B cell (primary cell): ENCODE results near the gene MAT1A. TPM values are rescaled to one million over a fixed set of nuclear protein-coding genes. Genes with fewer than 3 reads are reported as not detected.

Experiments
- ATAC-seq: fragments of 200-7000 bp; cut with Tn5 transposase; one replicate; pipeline ENCODE4 v1.10.0; 2021; ENCODE audit warnings: low read depth, mild to moderate bottlenecking, moderate number of reproducible peaks, moderate library complexity
- CTCF ChIA-PET: fragments of 350-600 bp; sonication (Branson Sonifier 250); formaldehyde crosslinking; loops from one replicate; lab custom pipeline; 2021; ENCODE audit warnings: antibody characterized with exemption, inconsistent platforms; lab: Charles Lee
- POLR2A ChIA-PET: fragments of 350-600 bp; sonication (Branson Sonifier 250); formaldehyde crosslinking; loops from one replicate; lab custom pipeline; 2021; ENCODE audit warnings: antibody characterized with exemption; lab: Charles Lee
- DNase-seq: peaks from one replicate; pipeline ENCODE4 v3.0.0; 2013
- H2AFZ ChIP-seq: 2 replicates; pipeline ENCODE4 v1.6.1; 2012; ENCODE audit warnings: mild to moderate bottlenecking, low read depth, low read length; ENCODE audit not compliant: insufficient read depth, poor library complexity, severe bottlenecking
- H3K27ac ChIP-seq, 2 donors: 1 replicate in 1 of 2; 2 replicates in 1 of 2; pipeline ENCODE4 v1.5.1; 2012 to 2013; ENCODE audit warnings: low read length in 2 of 2, mild to moderate bottlenecking in 2 of 2, moderate library complexity in 1 of 2
- H3K27me3 ChIP-seq, 4 experiments: fragments of 200-600 bp in 1 of 4; sonication (generic) in 1 of 4; replicated peaks in 1 of 4; 1 replicate in 2 of 4; 2 replicates in 2 of 4; pipeline versions ENCODE4 v1.6.1 to v1.7.0; 2013 to 2016; ENCODE audit warnings: low read length in 3 of 4, mild to moderate bottlenecking in 2 of 4, mixed read lengths in 1 of 4, moderate library complexity in 1 of 4; ENCODE audit not compliant: insufficient read depth in 4 of 4, control insufficient read depth in 3 of 4; ENCODE audit errors: control extremely low read depth in 1 of 4
- H3K36me3 ChIP-seq, 2 experiments: replicated peaks in 1 of 2; 1 replicate in 1 of 2; 2 replicates in 1 of 2; pipeline versions ENCODE4 v1.6.1 to v1.7.1; 2013; ENCODE audit warnings: low read length in 1 of 2; ENCODE audit not compliant: insufficient read depth in 2 of 2, control insufficient read depth in 1 of 2; ENCODE audit errors: control extremely low read depth in 1 of 2, extremely low read depth in 1 of 2
- H3K4me1 ChIP-seq, 2 donors: fragments of 200-600 bp in 1 of 2; sonication (generic) in 1 of 2; 1 replicate in 1 of 2; 2 replicates in 1 of 2; pipeline versions ENCODE4 v1.5.1 to v1.6.1; 2013 to 2017; ENCODE audit warnings: low read length in 2 of 2; ENCODE audit not compliant: control insufficient read depth in 2 of 2, insufficient read depth in 2 of 2
- H3K4me2 ChIP-seq: replicated peaks from 2 replicates; pipeline ENCODE3; 2012; ENCODE audit warnings: mild to moderate bottlenecking, low read depth, low read length; ENCODE audit not compliant: poor library complexity, severe bottlenecking
- H3K4me3 ChIP-seq, 5 experiments: fragments of 200-600 bp in 1 of 5; sonication (generic) in 1 of 5; 1 replicate in 3 of 5; 2 replicates in 2 of 5; pipeline versions ENCODE4 v1.5.1 to v1.7.0; 2011 to 2016; ENCODE audit warnings: low read length in 4 of 5, mild to moderate bottlenecking in 4 of 5, low read depth in 2 of 5, control low read depth in 1 of 5, moderate library complexity in 1 of 5; ENCODE audit not compliant: insufficient read depth in 1 of 5; ENCODE audit errors: control extremely low read depth in 1 of 5, extremely low read depth in 1 of 5
- H3K79me2 ChIP-seq: fragments of 200-600 bp; sonication (generic); one replicate; pipeline ENCODE4 v1.6.0; 2016; ENCODE audit warnings: low read length; ENCODE audit not compliant: control insufficient read depth, insufficient read depth
- H3K9ac ChIP-seq: fragments of 200-600 bp; sonication (generic); 2 replicates; pipeline ENCODE4 v1.6.1; 2017; ENCODE audit warnings: mild to moderate bottlenecking, low read length, moderate library complexity
- H3K9me3 ChIP-seq, 3 donors: one replicate each; pipeline versions ENCODE4 v1.6.1 to v1.7.1; 2013; ENCODE audit warnings: low read length in 2 of 3; ENCODE audit not compliant: control insufficient read depth in 2 of 3, insufficient read depth in 1 of 3; ENCODE audit errors: control extremely low read depth in 1 of 3
- H4K20me1 ChIP-seq: 2 replicates; pipeline ENCODE4 v1.6.0; 2012; ENCODE audit warnings: mild to moderate bottlenecking, low read length; ENCODE audit not compliant: insufficient read depth, control insufficient read depth, poor library complexity, severe bottlenecking
- H3K27ac Mint-ChIP-seq: one replicate; pipeline ENCODE4 v1.8.0; 2021; ENCODE audit warnings: mixed read lengths
- H3K27me3 Mint-ChIP-seq: one replicate; pipeline ENCODE4 v1.8.0; 2021; ENCODE audit warnings: mixed read lengths
- H3K4me1 Mint-ChIP-seq: one replicate; pipeline ENCODE4 v1.8.0; 2021; ENCODE audit warnings: mixed read lengths
- H3K4me3 Mint-ChIP-seq: one replicate; pipeline ENCODE4 v1.8.0; 2021; ENCODE audit warnings: mixed read lengths
- H3K9me3 Mint-ChIP-seq: one replicate; pipeline ENCODE4 v1.8.0; 2022; ENCODE audit warnings: mixed read lengths; ENCODE audit not compliant: insufficient read depth
- EZH2 ChIP-seq: IDR thresholded peaks from 2 replicates; pipeline ENCODE4 v1.6.1; 2012; ENCODE audit warnings: borderline replicate concordance, low read depth, mild to moderate bottlenecking, moderate library complexity, low read length; ENCODE audit not compliant: insufficient read depth, poor library complexity, severe bottlenecking
- WGBS: methylation state at CpG from one replicate; pipeline ENCODE4 v1.1.5; 2013; ENCODE audit warnings: missing lambda C conversion rate; ENCODE audit not compliant: insufficient coverage; 5-methylcytosine and 5-hydroxymethylcytosine counted together
- intact Hi-C: fragments of 100-400 bp; cut with micrococcal nuclease; formaldehyde crosslinking; loops from one replicate; pipeline ENCODE4 v1.10.0; 2022
- polyA plus RNA-seq: library from polyadenylated mRNA; depleted of rRNA; stranded (reverse); fragments of >200 nt; gene quantifications from 2 replicates; pipeline ENCODE4 v1.2.3, GENCODE V29; 2012
- total RNA-seq, 2 donors: library from RNA; stranded (reverse); fragments of 120-200 nt in 1 of 2; gene quantifications; 1 replicate in 1 of 2; 2 replicates in 1 of 2; pipeline versions ENCODE4 v1.2.3 to v1.2.4, GENCODE V29; 2013 to 2022
- TF ChIP-seq, protein P1 (sequence below): fragments of 200-600 bp; IDR thresholded peaks from one replicate; pipeline ENCODE4 v1.8.0; 2022; ENCODE audit warnings: antibody characterized with exemption, mild to moderate bottlenecking

The MAT1A gene
- total and polyA plus RNA-seq, 2 donors (not counting 1 experiment from before 2014, with no cell fraction given) = not detected

DNA sequence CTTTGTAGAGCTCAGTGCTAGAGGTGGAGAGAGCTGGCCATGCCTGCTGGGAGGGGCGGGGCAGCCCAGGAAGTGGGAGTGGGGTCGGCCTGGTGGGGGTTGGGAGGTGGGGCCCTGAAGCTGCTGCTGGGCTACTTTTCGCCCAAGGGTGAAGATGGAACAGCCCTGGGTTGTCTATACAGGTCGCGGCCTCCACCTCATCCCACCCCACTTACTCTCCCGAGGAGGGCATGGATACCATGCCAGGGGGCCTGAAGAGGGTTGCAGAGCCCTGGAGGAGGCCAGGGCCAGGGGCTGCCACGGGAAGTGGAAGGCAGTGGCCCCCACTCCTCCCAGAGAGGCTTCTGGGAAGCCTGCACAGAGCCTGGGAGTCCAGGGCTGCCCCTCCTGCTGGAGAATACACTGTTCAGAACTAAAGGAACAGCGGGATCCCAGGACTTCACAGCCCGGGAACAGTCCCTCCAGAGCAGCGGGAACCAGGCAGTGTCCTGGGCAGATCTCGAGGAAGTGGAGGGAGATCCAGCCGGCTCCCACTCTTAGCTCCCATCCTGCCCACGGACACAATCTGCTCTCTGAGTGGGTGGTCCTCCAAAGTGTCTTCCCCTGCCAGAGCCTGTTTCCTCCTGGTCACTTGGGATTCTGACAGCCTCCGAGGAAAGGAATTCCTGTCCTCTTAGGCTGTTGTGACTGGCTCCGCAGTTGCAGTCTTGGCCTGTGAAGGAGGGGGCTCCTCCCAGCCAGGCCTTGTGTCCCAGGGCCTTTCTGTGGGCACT lies 23.5 kb downstream of the MAT1A start:
- Mint-ChIP-seq H3K9me3 (peaks cover 2% of the 10 kb centered on the region), H3K4me3 (no peak overlapping the region), H3K27me3 (peaks cover 25% of the 10 kb centered on the region), H3K27ac (no peak overlapping the region), H3K4me1 (no peaks in the 10 kb centered on the region)
- no peaks in the 10 kb centered on the region for H3K36me3 ChIP-seq
- CTCF ChIA-PET = no interaction called here
- POLR2A ChIA-PET = no interaction called here
- peaks cover 0 to 2% (median 0%) of the 10 kb centered on the region in 4 experiments for H3K27me3 ChIP-seq
- H3K4me1 ChIP-seq = no peaks in the 10 kb centered on the region
- no peak overlapping the region for H3K9ac ChIP-seq
- 80% methylated on average over 10 of the region's 15 CpGs for WGBS
- H2AFZ ChIP-seq = no peak overlapping the region
- no peak overlapping the region for H3K4me3 ChIP-seq
- DNase-seq (no peak), ATAC-seq (no peak)
- intact Hi-C loops = no loop called here
- H3K79me2 ChIP-seq = no peaks in the 10 kb centered on the region
- no peak overlapping the region for H3K27ac ChIP-seq
- no peaks in the 10 kb centered on the region for H4K20me1 ChIP-seq
- no peak for TF ChIP-seq EZH2
- TF ChIP-seq, protein P1, sequence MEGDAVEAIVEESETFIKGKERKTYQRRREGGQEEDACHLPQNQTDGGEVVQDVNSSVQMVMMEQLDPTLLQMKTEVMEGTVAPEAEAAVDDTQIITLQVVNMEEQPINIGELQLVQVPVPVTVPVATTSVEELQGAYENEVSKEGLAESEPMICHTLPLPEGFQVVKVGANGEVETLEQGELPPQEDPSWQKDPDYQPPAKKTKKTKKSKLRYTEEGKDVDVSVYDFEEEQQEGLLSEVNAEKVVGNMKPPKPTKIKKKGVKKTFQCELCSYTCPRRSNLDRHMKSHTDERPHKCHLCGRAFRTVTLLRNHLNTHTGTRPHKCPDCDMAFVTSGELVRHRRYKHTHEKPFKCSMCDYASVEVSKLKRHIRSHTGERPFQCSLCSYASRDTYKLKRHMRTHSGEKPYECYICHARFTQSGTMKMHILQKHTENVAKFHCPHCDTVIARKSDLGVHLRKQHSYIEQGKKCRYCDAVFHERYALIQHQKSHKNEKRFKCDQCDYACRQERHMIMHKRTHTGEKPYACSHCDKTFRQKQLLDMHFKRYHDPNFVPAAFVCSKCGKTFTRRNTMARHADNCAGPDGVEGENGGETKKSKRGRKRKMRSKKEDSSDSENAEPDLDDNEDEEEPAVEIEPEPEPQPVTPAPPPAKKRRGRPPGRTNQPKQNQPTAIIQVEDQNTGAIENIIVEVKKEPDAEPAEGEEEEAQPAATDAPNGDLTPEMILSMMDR = no peak
- H3K9me3 ChIP-seq = no peaks in the 10 kb centered on the region
- H3K4me2 ChIP-seq = no peak overlapping the region
